GM12878 (cell line): Measurements from ENCODE around the gene GNG12. TPM values are rescaled to one million over a fixed set of nuclear protein-coding genes. Genes with fewer than 3 reads are reported as not detected.

Experiments used
- ATAC-seq: fragments of 200-7000 bp; cut with Tn5 transposase; 3 replicates; pipeline ENCODE4 v1.9.1; 2020; ENCODE audit warnings: mild to moderate bottlenecking, moderate library complexity
- BruUV-seq: library from RNA; stranded (reverse); fragments of 400-500 nt; replicated peaks from 2 replicates; lab custom pipeline; 2021; lab: Mats Ljungman, UMichigan
- CTCF ChIA-PET: fragments of 300-600 bp; sonication (Branson Sonifier 250); formaldehyde crosslinking; extraction: SDS; loops from one replicate; lab custom pipeline; 2021; ENCODE audit warnings: inconsistent platforms; lab: Yijun Ruan, JAX
- POLR2A ChIA-PET: fragments of 350-600 bp; formaldehyde crosslinking; extraction: SDS; loops from one replicate; lab custom pipeline; 2021; ENCODE audit warnings: inconsistent platforms; lab: Charles Lee
- RAD21 ChIA-PET: fragments of 300-600 bp; sonication (Branson Sonifier 250); formaldehyde crosslinking; loops from one replicate; lab custom pipeline; 2023; ENCODE audit warnings: antibody characterized with exemption; ENCODE audit not compliant: unreplicated experiment; lab: Charles Lee
- SMC1A ChIA-PET: fragments of 300-600 bp; sonication (Branson Sonifier 250); formaldehyde crosslinking; loops from one replicate; lab custom pipeline; 2023; ENCODE audit not compliant: unreplicated experiment, uncharacterized antibody; lab: Charles Lee
- DNase-seq: peaks from one replicate; pipeline ENCODE4 v3.0.0-alpha.2; 2011; ENCODE audit warnings: low read depth, low spot score
- FAIRE-seq: peaks from 3 replicates; lab custom pipeline; 2011; peaks lifted over from hg19 to GRCh38; lab: Jason Lieb, UNC
- H2AFZ ChIP-seq: 2 replicates; pipeline ENCODE4 v1.6.0; 2011; ENCODE audit warnings: low read depth, low read length, control low read depth; ENCODE audit not compliant: control insufficient read depth
- H3K27ac ChIP-seq: 2 replicates; pipeline ENCODE4 v1.5.1; 2011; ENCODE audit warnings: control low read depth; ENCODE audit not compliant: control insufficient read depth, insufficient read depth
- H3K27me3 ChIP-seq, 2 experiments: replicated peaks in 1 of 2; 2 replicates each; pipeline versions ENCODE4 v1.6.0 to v1.6.1; 2011; ENCODE audit warnings: low read length in 1 of 2; ENCODE audit not compliant: control insufficient read depth in 2 of 2, insufficient read depth in 2 of 2
- H3K36me3 ChIP-seq, 2 experiments: 2 replicates each; pipeline ENCODE4 v1.5.1; 2011; ENCODE audit warnings: low read length in 1 of 2; ENCODE audit not compliant: control insufficient read depth in 2 of 2, insufficient read depth in 2 of 2
- H3K4me1 ChIP-seq: 2 replicates; pipeline ENCODE4 v1.6.1; 2011; ENCODE audit warnings: mild to moderate bottlenecking, low read length, moderate library complexity, mixed read lengths; ENCODE audit not compliant: control insufficient read depth, insufficient read depth
- H3K4me2 ChIP-seq: 2 replicates; pipeline ENCODE4 v1.6.0; 2011; ENCODE audit warnings: control low read depth; ENCODE audit not compliant: control insufficient read depth, insufficient read depth
- H3K4me3 ChIP-seq: fragments of 200-600 bp; sonication (generic); 2 replicates; pipeline ENCODE4 v1.5.1; 2016
- H3K79me2 ChIP-seq: 2 replicates; pipeline ENCODE4 v1.6.0; 2011; ENCODE audit warnings: low read length; ENCODE audit not compliant: control insufficient read depth, insufficient read depth
- H3K9ac ChIP-seq: 2 replicates; pipeline ENCODE4 v1.8.0; 2011; ENCODE audit warnings: low read length, control low read depth, mixed read lengths; ENCODE audit not compliant: control insufficient read depth, insufficient read depth
- H3K9me3 ChIP-seq: replicated peaks from 3 replicates; pipeline ENCODE4 v1.5.1; 2011; ENCODE audit warnings: mild to moderate bottlenecking, low read length; ENCODE audit not compliant: control insufficient read depth, insufficient read depth
- H4K20me1 ChIP-seq: 2 replicates; pipeline ENCODE4 v1.6.0; 2011; ENCODE audit not compliant: control insufficient read depth, insufficient read depth
- CHD4 ChIP-seq: fragments of 200-600 bp; sonication (generic); IDR thresholded peaks from 2 replicates; pipeline ENCODE4 v1.6.1; 2016; ENCODE audit warnings: mild to moderate bottlenecking
- DPF2 ChIP-seq: fragments of 450-650 bp; IDR thresholded peaks from 2 replicates; pipeline ENCODE4 v1.6.1; 2017; ENCODE audit warnings: mild to moderate bottlenecking
- GABPA ChIP-seq: IDR thresholded peaks from 2 replicates; pipeline ENCODE4 v1.6.1; 2014; ENCODE audit warnings: antibody characterized with exemption, low read depth, mild to moderate bottlenecking, inconsistent platforms
- GATAD2B ChIP-seq: fragments of 450-650 bp; conservative IDR thresholded peaks from 2 replicates; pipeline ENCODE4 v1.6.1; 2017; ENCODE audit warnings: low read depth, mild to moderate bottlenecking, moderate library complexity
- MTA3 ChIP-seq: IDR thresholded peaks from 2 replicates; pipeline ENCODE4 v1.6.1; 2012; ENCODE audit warnings: low read length, inconsistent platforms, borderline replicate concordance
- MXI1 ChIP-seq: fragments of 150-350 bp; IDR thresholded peaks from 2 replicates; pipeline ENCODE4 v1.6.1; 2011; ENCODE audit warnings: low read depth, mild to moderate bottlenecking, inconsistent platforms, low read length, improper control_type of control experiment
- NBN ChIP-seq: fragments of 450-650 bp; IDR thresholded peaks from 2 replicates; pipeline ENCODE4 v1.6.1; 2016
- POU2F2 ChIP-seq: IDR thresholded peaks from 3 replicates; pipeline ENCODE4 v1.6.1; 2011; ENCODE audit warnings: low read depth, mild to moderate bottlenecking, low read length, borderline replicate concordance
- SUPT20H ChIP-seq: IDR thresholded peaks from 2 replicates; pipeline ENCODE4 v1.6.1; 2011; ENCODE audit warnings: low read depth, mild to moderate bottlenecking, low read length, moderate library complexity, borderline replicate concordance; ENCODE audit not compliant: control insufficient read depth
- YY1 ChIP-seq: IDR thresholded peaks from 2 replicates; pipeline ENCODE4 v1.6.1; 2011; ENCODE audit warnings: low read depth, mild to moderate bottlenecking, low read length
- ZNF217 ChIP-seq: fragments of 450-650 bp; IDR thresholded peaks from 2 replicates; pipeline ENCODE4 v1.6.1; 2017; ENCODE audit warnings: antibody characterized with exemption, mild to moderate bottlenecking
- WGBS: methylation state at CpG from one replicate; pipeline ENCODE4 v1.1.6; 2016; ENCODE audit warnings: low lambda C conversion rate; ENCODE audit not compliant: insufficient replicate concordance, insufficient coverage; ENCODE audit errors: missing lambda C conversion rate; 5-methylcytosine and 5-hydroxymethylcytosine counted together
- in situ Hi-C: fragments of 300-500 bp; cut with MboI; formaldehyde crosslinking; loops from 9 replicates; pipeline ENCODE4 v1.14.3; 2018; ENCODE audit warnings: mixed read lengths
- intact Hi-C: fragments of 100-400 bp; cut with micrococcal nuclease; formaldehyde crosslinking; loops from one replicate; pipeline ENCODE4 v1.14.2; 2022; ENCODE audit not compliant: unreplicated experiment
- polyA plus RNA-seq, 11 experiments: library from polyadenylated mRNA; depleted of rRNA in 4 of 11; unstranded in 6 of 11; stranded (reverse) in 5 of 11; fragments of >200 nt; fragmentation: Nextera tagmentation in 4 of 11; fragmentation: Illumina TruSeq in 1 of 11; extraction: Ambion mirVana in 4 of 11; extraction: Trizol in 1 of 11; gene quantifications; 1 replicate in 1 of 11; 2 replicates in 10 of 11; pipeline versions ENCODE4 v1.2.1 to v1.2.3, GENCODE V29; 2011 to 2016; ENCODE audit warnings: inconsistent platforms in 2 of 11, missing spikeins in 2 of 11, low read depth in 1 of 11
- total RNA-seq, 4 experiments: library from RNA; depleted of rRNA in 3 of 4; stranded (reverse); fragments of >200 nt in 3 of 4; fragmentation: Illumina TruSeq in 1 of 4; extraction: Trizol in 1 of 4; gene quantifications; 2 replicates each; pipeline versions ENCODE4 v1.2.1 to v1.2.3, GENCODE V29; 2013 to 2021
- TF ChIP-seq, protein P1 (sequence below): fragments of 150-350 bp; IDR thresholded peaks from 2 replicates; pipeline ENCODE4 v1.6.1; 2014; ENCODE audit warnings: mild to moderate bottlenecking, low read depth, low read length

Gene GNG12
- total and polyA plus RNA-seq, 10 of the 15 experiments (the other 5 are each of a cell fraction or from before 2014, with no cell fraction given), result 0.22 to 32.8 (median 0.35) TPM

DNA sequence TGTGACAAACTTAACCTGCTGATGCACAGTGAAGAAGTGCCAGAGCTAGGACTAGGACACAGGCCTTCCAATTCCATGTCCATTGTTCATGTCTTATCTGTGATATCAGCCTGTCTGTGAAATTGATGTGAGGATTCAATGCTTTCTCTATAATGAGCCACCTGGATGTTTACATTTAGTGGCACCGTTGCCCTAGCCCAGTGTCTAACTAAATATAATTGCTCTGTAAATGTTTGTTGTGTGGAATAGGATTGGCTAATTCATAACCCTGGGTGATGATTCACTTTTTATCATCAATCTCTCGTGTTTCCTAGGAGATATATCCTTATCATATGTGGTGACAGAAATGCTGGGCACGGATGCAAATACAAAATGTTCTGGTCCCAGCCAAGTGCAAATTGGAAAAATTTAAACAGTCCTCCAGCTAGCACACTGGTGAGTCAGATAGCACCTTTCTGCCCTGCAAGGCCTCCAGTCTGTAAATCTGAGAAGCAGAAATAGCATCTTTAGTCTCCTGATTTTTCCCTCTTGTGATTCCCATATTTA is 46.9 kb upstream of the GNG12 start:
- no peak for DNase-seq
- Histone ChIP-seq H3K27ac (no peak overlapping the region), H3K9me3 (no peaks in the 10 kb centered on the region), H3K79me2 (no peaks in the 10 kb centered on the region), H3K27me3 (no peaks in the 10 kb centered on the region), H2AFZ (no peak overlapping the region), H3K4me2 (no peak overlapping the region), H3K36me3 (no peaks in the 10 kb centered on the region), H3K4me1 (no peaks in the 10 kb centered on the region), H4K20me1 (no peaks in the 10 kb centered on the region), H3K4me3 (no peak overlapping the region), H3K9ac (no peak overlapping the region)
- ChIA-PET RAD21 (no interaction called here), POLR2A (no interaction called here), SMC1A (interaction anchor here (1.2 kb wide), 1 partner anchor 10 kb away, joined by 4 read pairs; no protein-coding TSS in a partner anchor), CTCF (no interaction called here)
- in situ Hi-C loops (no loop called here), intact Hi-C loops (no loop called here)
- no TSS peak for BruUV-seq
- no peak for ATAC-seq
- FAIRE-seq, result no peak
- 4% methylated on average over 3 of the region's 3 CpGs for WGBS
- TF ChIP-seq, protein P1, sequence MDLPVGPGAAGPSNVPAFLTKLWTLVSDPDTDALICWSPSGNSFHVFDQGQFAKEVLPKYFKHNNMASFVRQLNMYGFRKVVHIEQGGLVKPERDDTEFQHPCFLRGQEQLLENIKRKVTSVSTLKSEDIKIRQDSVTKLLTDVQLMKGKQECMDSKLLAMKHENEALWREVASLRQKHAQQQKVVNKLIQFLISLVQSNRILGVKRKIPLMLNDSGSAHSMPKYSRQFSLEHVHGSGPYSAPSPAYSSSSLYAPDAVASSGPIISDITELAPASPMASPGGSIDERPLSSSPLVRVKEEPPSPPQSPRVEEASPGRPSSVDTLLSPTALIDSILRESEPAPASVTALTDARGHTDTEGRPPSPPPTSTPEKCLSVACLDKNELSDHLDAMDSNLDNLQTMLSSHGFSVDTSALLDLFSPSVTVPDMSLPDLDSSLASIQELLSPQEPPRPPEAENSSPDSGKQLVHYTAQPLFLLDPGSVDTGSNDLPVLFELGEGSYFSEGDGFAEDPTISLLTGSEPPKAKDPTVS, result no peak
- TF ChIP-seq MXI1 (no peak), SUPT20H (no peak), ZNF217 (no peak), CHD4 (no peak), NBN (no peak), YY1 (no peak), DPF2 (no peak), MTA3 (no peak), GABPA (no peak), GATAD2B (no peak), POU2F2 (no peak)
